DND-41 (cell line): ENCODE data around the gene AHCYL2.

Source experiments
- ATAC-seq: fragments of 200-7000 bp; cut with Tn5 transposase; 3 replicates; pipeline ENCODE4 v1.9.1; 2021; ENCODE audit warnings: low read depth; ENCODE audit not compliant: insufficient read depth
- DNase-seq: peaks from one replicate; pipeline ENCODE4 v3.0.0-alpha.2; 2020
- H2AFZ ChIP-seq: 2 replicates; pipeline ENCODE4 v1.6.0; 2012; ENCODE audit warnings: low read depth, low read length
- H3K27ac ChIP-seq: 2 replicates; pipeline ENCODE4 v1.5.1; 2012; ENCODE audit warnings: low read length, inconsistent platforms
- H3K27me3 ChIP-seq: fragments of 200-600 bp; sonication (generic); 2 replicates; pipeline ENCODE4 v1.6.0; 2012; ENCODE audit warnings: low read length, mild to moderate bottlenecking, inconsistent platforms; ENCODE audit not compliant: insufficient read depth, poor library complexity
- H3K36me3 ChIP-seq: 2 replicates; pipeline ENCODE4 v1.5.1; 2012; ENCODE audit warnings: low read length, inconsistent platforms; ENCODE audit not compliant: insufficient read depth
- H3K4me1 ChIP-seq: 2 replicates; pipeline ENCODE4 v1.5.1; 2012; ENCODE audit warnings: mild to moderate bottlenecking, low read length; ENCODE audit not compliant: insufficient read depth
- H3K4me2 ChIP-seq: 2 replicates; pipeline ENCODE4 v1.6.0; 2012; ENCODE audit warnings: mild to moderate bottlenecking, moderate library complexity, low read length, inconsistent platforms; ENCODE audit not compliant: insufficient read depth
- H3K4me3 ChIP-seq, 2 experiments: fragments of 200-600 bp in 1 of 2; shearing (Covaris generic) in 1 of 2; 2 replicates each; pipeline ENCODE4 v1.5.1; 2012 to 2016; ENCODE audit warnings: inconsistent platforms in 2 of 2, low read length in 2 of 2, mild to moderate bottlenecking in 2 of 2, low read depth in 1 of 2, moderate library complexity in 1 of 2
- H3K79me2 ChIP-seq: 2 replicates; pipeline ENCODE4 v1.6.0; 2012; ENCODE audit warnings: low read length, inconsistent platforms; ENCODE audit not compliant: insufficient read depth
- H3K9ac ChIP-seq: 2 replicates; pipeline ENCODE4 v1.6.0; 2012; ENCODE audit warnings: low read depth, mild to moderate bottlenecking, inconsistent platforms, low read length, moderate library complexity
- H3K9me3 ChIP-seq: 2 replicates; pipeline ENCODE4 v1.5.1; 2012; ENCODE audit warnings: low read length, moderate library complexity, mild to moderate bottlenecking, inconsistent platforms; ENCODE audit not compliant: insufficient read depth, severe bottlenecking
- H4K20me1 ChIP-seq: 2 replicates; pipeline ENCODE4 v1.6.0; 2012; ENCODE audit warnings: low read length; ENCODE audit not compliant: insufficient read depth
- EZH2 ChIP-seq: IDR thresholded peaks from 3 replicates; pipeline ENCODE4 v1.6.1; 2012; ENCODE audit warnings: borderline replicate concordance, low read depth, mild to moderate bottlenecking, moderate library complexity, low read length, inconsistent platforms; ENCODE audit not compliant: severe bottlenecking
- TF ChIP-seq, protein P1 (sequence below): IDR thresholded peaks from 2 replicates; pipeline ENCODE4 v1.5.1; 2012; ENCODE audit warnings: borderline replicate concordance, low read length, moderate library complexity, mild to moderate bottlenecking; ENCODE audit not compliant: poor library complexity, severe bottlenecking; ENCODE audit errors: extremely low read depth

AHCYL2 gene

DNA sequence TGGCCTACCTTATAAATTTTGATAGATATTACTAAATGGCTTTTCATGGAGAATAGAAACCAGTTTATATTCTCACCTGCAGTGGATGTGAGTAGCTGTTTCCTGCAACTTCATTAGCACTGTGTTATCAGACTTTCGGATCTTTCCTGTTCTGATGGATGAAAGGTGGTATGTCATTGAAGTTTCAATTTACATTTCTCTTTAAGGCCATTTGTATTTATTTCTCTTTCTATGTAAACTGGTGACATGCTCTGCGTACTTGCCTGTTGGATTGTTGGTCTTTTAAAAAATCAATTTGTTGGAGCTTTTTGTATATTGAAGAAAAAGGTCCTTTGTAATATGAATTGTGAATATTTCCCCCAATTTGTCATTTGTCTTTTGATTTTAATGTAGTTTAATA, 113.6 kb downstream of the AHCYL2 start:
- H3K36me3 ChIP-seq: no peaks in the 10 kb centered on the region

DNA sequence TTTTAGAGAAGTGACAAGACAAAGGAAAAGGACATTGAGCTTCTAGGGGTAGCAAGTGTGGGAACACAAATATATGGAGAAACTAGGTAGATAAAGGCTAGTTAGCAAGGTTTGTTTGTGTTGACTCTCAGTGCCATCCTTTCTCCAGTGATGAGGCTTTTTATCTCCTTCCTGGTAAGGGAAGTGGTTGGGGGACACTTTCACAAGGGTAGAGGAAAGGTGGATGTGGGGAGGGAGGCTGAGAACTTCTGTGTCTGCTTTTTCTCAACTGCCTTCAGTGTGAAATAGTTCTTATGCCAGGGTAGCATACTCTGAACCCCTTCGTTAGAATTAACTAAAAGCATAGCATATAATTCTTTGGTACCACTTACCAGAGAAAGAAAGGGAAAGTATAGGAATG, 116.4 kb downstream of the AHCYL2 start:
- H3K4me1 ChIP-seq: peaks cover 12% of the 10 kb centered on the region
- no peak overlapping the region for H3K9ac ChIP-seq
- H3K4me2 ChIP-seq: no peak overlapping the region
- H3K27ac ChIP-seq: no peak overlapping the region
- H3K36me3 ChIP-seq: no peaks in the 10 kb centered on the region
- H3K27me3 ChIP-seq: no peaks in the 10 kb centered on the region
- TF ChIP-seq, protein P1, sequence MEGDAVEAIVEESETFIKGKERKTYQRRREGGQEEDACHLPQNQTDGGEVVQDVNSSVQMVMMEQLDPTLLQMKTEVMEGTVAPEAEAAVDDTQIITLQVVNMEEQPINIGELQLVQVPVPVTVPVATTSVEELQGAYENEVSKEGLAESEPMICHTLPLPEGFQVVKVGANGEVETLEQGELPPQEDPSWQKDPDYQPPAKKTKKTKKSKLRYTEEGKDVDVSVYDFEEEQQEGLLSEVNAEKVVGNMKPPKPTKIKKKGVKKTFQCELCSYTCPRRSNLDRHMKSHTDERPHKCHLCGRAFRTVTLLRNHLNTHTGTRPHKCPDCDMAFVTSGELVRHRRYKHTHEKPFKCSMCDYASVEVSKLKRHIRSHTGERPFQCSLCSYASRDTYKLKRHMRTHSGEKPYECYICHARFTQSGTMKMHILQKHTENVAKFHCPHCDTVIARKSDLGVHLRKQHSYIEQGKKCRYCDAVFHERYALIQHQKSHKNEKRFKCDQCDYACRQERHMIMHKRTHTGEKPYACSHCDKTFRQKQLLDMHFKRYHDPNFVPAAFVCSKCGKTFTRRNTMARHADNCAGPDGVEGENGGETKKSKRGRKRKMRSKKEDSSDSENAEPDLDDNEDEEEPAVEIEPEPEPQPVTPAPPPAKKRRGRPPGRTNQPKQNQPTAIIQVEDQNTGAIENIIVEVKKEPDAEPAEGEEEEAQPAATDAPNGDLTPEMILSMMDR: no peak
- no peak for TF ChIP-seq EZH2
- no peak overlapping the region for H3K4me3 ChIP-seq
- DNase-seq: peak; percentile 24
- H2AFZ ChIP-seq: no peak overlapping the region
- no peaks in the 10 kb centered on the region for H3K9me3 ChIP-seq
- ATAC-seq: peak; percentile 83
- no peaks in the 10 kb centered on the region for H4K20me1 ChIP-seq
- H3K79me2 ChIP-seq: no peaks in the 10 kb centered on the region

More for the DNA sequence above, 113.6 kb downstream of the AHCYL2 start:
- H3K4me1 ChIP-seq: peaks cover 12% of the 10 kb centered on the region
- no peak for TF ChIP-seq EZH2
- TF ChIP-seq, protein P1: no peak
- H3K9ac ChIP-seq: no peak overlapping the region
- ATAC-seq (no peak), DNase-seq (no peak)
- H3K9me3 ChIP-seq: no peaks in the 10 kb centered on the region
- H2AFZ ChIP-seq: no peak overlapping the region
- H3K27ac ChIP-seq: no peak overlapping the region
- H3K4me3 ChIP-seq: no peak overlapping the region
- H3K79me2 ChIP-seq: no peaks in the 10 kb centered on the region
- H3K27me3 ChIP-seq: no peaks in the 10 kb centered on the region
- no peak overlapping the region for H3K4me2 ChIP-seq
- no peaks in the 10 kb centered on the region for H4K20me1 ChIP-seq

DNA sequence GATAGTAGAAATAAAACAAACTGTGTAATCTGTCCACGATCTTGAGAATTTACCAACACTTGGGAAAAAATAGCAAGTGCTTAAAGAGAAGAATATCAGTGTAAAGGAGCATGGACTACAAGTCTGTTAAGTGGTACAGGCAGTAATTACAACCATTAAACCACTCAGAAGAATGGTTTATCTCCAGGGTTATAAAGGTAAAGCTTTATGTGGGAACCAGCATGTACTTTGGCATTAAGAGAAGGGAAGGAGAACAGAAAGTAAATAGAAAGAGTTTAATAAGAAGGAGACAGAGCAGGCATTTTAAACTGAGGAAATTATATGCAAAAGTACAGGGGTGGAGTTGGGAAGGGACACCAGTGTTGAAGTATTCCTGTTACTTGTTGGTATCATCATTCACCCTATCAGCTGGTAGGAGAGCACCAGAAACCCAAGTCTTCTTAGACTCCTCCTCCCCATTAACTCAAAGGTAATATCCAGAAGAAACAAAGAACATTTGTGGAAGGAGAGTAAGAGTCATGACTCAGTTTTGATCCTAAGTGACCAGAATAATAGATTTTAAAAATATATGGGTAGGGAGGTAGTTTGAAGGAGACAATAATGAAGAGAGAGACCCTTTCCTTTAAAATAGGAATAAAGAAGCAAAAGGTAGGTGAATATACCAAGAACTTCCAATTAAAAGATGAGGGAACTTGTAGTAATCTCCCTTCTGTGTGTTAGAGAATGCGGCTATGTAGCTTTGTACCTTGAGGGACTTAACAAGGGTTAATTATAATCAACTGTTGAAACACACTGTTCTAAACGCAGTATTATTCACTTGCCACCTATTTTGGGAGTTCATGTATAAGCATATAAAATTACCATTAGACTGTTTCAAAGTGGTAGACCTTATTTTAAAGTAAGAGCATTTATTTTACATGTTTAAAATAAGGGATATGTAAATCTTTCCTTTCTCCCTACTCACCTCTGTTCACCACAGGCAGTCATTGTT, 117.3 kb downstream of the AHCYL2 start:
- Histone ChIP-seq H3K27ac (no peak overlapping the region), H3K36me3 (no peaks in the 10 kb centered on the region), H3K79me2 (no peaks in the 10 kb centered on the region), H3K9me3 (no peaks in the 10 kb centered on the region), H3K4me1 (peaks cover 12% of the 10 kb centered on the region), H3K27me3 (no peaks in the 10 kb centered on the region), H3K4me2 (no peak overlapping the region), H4K20me1 (no peaks in the 10 kb centered on the region), H2AFZ (no peak overlapping the region), H3K4me3 (no peak overlapping the region), H3K9ac (no peak overlapping the region)
- DNase-seq (no peak), ATAC-seq (no peak)
- TF ChIP-seq, protein P1: no peak
- TF ChIP-seq EZH2: no peak
